ENCODE data around the gene SHISAL1.

DNA sequence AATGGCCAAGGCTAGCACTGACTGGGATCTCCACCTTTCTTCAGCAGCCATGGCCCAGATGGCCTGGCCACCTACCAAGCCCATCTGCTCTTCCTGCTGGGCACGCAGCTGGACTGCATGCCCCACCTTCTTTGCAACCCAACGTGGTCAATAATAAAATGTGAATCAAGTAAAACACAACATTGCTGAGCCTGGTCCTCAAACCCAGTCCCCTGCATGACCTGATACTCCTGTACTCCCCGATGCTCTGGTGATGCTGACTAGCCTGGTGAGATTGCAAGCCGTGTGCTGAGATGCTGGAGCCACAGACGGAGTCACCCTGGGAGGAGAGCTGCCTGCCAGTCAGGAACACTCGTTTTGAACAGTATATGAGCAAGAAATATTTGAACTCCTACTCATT lies 98.0 kb downstream of the SHISAL1 start:
- TF ChIP-seq POLR2A (IDR thresholded peaks at IDR 0.05; ENCODE audit: low read depth): no peak
- TF ChIP-seq, protein P1, sequence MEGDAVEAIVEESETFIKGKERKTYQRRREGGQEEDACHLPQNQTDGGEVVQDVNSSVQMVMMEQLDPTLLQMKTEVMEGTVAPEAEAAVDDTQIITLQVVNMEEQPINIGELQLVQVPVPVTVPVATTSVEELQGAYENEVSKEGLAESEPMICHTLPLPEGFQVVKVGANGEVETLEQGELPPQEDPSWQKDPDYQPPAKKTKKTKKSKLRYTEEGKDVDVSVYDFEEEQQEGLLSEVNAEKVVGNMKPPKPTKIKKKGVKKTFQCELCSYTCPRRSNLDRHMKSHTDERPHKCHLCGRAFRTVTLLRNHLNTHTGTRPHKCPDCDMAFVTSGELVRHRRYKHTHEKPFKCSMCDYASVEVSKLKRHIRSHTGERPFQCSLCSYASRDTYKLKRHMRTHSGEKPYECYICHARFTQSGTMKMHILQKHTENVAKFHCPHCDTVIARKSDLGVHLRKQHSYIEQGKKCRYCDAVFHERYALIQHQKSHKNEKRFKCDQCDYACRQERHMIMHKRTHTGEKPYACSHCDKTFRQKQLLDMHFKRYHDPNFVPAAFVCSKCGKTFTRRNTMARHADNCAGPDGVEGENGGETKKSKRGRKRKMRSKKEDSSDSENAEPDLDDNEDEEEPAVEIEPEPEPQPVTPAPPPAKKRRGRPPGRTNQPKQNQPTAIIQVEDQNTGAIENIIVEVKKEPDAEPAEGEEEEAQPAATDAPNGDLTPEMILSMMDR (IDR thresholded peaks at IDR 0.05): no peak
